Peyer's patch (tissue), 4 donors: ENCODE measurements around the gene AASDH.

Experiments used
- POLR2A ChIP-seq, 2 donors: fragments of 450-650 bp; IDR thresholded peaks; one replicate each; pipeline ENCODE4 v1.5.1; 2017; ENCODE audit warnings: antibody characterized with exemption in 2 of 2, mild to moderate bottlenecking in 2 of 2, moderate library complexity in 2 of 2
- TF ChIP-seq, protein P1 (sequence below), 6 experiments: fragments of 450-650 bp in 4 of 6; fragments of 200-600 bp in 2 of 6; sonication (generic) in 1 of 6; IDR thresholded peaks; one replicate each; pipeline ENCODE4 v1.5.1; 2017 to 2019; ENCODE audit warnings: antibody characterized with exemption in 6 of 6, mild to moderate bottlenecking in 3 of 6, moderate library complexity in 1 of 6

DNA sequence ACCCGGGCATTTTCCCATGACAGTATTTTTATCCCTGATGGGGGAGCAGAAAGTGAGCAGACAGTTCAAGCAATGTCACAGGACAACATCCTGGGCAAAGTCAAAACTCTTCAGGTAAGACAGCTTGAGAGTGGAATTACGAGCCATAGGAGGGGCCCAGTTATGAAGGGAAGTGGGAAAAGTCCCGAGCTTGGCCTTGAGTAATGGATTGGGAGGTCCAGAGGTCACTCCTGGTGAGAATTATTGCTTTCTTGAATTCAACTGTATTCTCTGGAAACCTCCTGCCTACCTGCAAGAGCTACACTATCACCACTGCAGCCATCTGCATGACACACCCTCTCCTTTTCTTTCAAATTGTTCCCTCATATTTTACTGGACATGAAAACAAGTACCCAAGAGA, 89.1 kb downstream of the AASDH start:
- TF ChIP-seq, protein P1, sequence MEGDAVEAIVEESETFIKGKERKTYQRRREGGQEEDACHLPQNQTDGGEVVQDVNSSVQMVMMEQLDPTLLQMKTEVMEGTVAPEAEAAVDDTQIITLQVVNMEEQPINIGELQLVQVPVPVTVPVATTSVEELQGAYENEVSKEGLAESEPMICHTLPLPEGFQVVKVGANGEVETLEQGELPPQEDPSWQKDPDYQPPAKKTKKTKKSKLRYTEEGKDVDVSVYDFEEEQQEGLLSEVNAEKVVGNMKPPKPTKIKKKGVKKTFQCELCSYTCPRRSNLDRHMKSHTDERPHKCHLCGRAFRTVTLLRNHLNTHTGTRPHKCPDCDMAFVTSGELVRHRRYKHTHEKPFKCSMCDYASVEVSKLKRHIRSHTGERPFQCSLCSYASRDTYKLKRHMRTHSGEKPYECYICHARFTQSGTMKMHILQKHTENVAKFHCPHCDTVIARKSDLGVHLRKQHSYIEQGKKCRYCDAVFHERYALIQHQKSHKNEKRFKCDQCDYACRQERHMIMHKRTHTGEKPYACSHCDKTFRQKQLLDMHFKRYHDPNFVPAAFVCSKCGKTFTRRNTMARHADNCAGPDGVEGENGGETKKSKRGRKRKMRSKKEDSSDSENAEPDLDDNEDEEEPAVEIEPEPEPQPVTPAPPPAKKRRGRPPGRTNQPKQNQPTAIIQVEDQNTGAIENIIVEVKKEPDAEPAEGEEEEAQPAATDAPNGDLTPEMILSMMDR (IDR thresholded peaks at IDR 0.05): no peak
- no peak for TF ChIP-seq POLR2A (IDR thresholded peaks at IDR 0.05)
